ENCODE results near the gene PDXDC1.
"Not testable (repeated sequence)": the region's sequence is repeated elsewhere in the genome, so short reads cannot be mapped to it uniquely, and the experiment has no call there.

Gene PDXDC1

DNA sequence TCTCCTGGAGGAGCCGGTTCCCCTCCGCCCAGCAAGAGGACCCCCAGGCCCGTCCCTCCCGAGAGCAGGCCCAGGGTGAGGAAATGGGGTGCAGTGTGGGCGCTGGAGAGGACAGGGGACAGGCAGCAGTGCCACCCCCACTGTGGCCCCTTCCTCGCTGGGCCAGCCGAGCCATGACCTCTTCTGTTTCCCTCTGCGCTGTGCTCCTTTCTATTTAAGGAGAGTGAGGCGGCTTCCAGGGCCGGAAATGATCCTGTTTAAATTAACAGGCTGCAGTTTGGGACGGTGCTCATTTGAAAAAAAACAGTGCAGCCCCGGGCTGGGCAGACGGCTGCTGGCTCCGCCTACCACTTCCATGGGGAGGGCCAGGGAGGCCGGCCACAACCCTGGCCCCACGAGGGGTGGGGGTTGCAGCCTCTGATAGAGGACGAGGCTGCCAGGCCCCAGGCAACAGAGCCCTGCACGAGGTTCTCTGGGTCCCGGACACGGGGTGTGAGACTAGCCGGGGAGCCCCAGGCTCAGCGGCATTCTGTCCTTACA lies 169.3 kb downstream of the PDXDC1 start:
- not testable (repeated sequence) for DNase-seq (ENCODE audit: low read depth, low spot score); H3K36me3 ChIP-seq (ENCODE audit: insufficient read depth, low read length); H3K9me3 ChIP-seq (ENCODE audit: low read depth, low read length)
- Histone ChIP-seq H3K4me3 (peak overlapping the region; percentile 42), H3K27ac (peak overlapping the region; percentile 36; the same call in 1 of the 2 replicates), H3K9ac (ENCODE audit: insufficient read length) (peak overlapping the region; percentile 6)

DNA sequence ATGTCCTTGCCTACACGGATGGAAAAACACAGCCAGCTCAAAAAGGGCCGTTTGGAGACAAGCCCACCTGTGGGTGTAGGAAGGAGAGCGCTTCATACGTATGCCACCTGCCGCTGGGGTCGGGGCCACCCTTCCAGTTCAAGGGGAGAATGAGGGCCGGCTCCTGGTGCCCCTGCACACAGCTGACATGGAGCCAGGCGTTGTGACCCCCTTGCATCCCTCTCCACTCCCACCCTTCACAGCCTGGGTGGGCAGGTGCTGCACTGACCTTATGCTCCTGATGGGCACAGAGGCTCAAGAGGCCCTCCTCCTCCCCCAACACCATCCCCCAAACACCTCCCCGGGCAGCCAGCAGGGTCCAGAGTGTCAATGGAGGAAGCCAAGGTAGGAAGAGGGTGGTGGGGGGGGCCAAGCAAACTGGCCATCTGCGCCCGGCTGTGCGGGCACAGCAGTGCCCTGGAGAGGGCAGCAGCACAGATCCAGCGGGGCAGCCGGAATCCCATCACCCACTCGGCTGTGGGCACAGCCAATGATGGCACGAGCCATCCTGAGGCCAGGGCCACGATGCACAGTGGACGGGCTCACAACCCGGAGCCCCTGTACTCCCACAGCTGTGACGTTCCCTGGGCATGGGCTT lies 170.1 kb downstream of the PDXDC1 start:
- not testable (repeated sequence) for DNase-seq (ENCODE audit: low read depth, low spot score); H3K9ac ChIP-seq (ENCODE audit: insufficient read length); H3K9me3 ChIP-seq (ENCODE audit: low read depth, low read length); H3K36me3 ChIP-seq (ENCODE audit: insufficient read depth, low read length); H3K4me3 ChIP-seq
- H3K27ac ChIP-seq = 0 out of 2 replicates have a peak overlapping the region, but pooled peaks have one; percentile 36

DNA sequence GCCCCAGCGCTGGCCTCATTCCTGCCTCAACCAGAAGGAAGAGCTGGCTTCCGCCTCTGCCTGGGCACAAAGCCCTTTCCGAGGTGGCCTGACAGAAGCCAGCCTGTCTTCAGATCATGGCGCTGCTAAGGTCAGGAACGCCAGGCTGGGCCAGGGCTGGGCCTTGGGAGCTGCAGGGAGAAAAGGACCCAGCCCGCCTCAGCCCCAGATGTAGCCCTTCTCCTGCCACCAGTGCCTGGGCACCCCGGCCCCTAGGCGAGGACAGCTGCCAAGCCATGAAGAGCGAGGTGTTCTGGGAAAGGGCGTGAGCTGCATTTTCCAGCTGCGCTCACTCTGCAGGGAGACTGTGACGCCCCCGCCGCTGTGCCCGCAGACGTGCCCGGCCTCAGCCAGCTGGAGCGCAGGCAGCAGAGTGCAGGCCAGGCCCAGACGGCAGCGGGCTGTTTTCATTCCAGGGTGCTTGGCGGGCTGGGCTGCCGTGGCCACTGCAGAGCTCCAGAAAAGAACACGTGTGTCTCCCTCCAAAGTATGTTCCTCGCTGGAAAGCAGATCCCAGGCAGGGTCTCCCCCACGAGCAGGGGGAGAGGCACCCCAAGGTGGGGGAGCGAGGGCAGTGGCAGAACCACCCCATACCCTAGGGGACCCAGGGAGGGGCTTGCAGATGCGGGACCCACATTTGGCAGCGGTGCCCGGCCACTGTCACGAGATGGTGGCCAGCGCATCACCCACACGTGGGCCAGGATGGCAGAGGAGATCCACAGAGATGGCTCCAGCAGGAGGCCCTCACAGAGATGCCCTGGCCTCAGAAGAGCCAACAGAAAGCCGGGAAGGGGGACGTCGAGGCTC lies 170.8 kb downstream of the PDXDC1 start:
- peak overlapping the region; percentile 57; the same call in 1 of the 2 replicates for H3K27ac ChIP-seq
- H3K36me3 ChIP-seq (ENCODE audit: insufficient read depth, low read length); DNase-seq (ENCODE audit: low read depth, low spot score); H3K4me3 ChIP-seq; H3K9ac ChIP-seq (ENCODE audit: insufficient read length); H3K9me3 ChIP-seq (ENCODE audit: low read depth, low read length): not testable (repeated sequence)

DNA sequence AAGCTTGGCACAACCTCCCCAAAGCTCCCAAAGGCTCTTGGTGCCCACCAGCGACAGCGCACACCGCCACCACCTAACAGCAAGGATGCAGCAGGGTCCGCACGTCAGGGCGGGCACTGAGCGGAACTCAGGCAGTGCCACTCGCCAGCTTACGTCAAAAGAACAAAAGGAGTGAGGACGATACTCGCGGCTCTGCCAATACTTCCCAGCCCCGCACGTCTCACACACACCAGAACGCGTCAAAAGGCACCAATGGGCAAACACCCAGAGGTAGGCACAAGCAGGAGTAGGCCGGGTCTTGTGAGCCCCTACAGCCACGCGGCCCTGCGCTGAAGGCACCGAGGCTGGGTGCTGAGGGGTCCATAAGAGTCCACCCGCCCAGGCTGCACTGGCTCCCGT lies 171.4 kb downstream of the PDXDC1 start:
- not testable (repeated sequence) for H3K4me3 ChIP-seq; H3K9me3 ChIP-seq (ENCODE audit: low read depth, low read length); DNase-seq (ENCODE audit: low read depth, low spot score); H3K36me3 ChIP-seq (ENCODE audit: insufficient read depth, low read length); H3K9ac ChIP-seq (ENCODE audit: insufficient read length)
- H3K27ac ChIP-seq = peak overlapping the region; percentile 57

DNA sequence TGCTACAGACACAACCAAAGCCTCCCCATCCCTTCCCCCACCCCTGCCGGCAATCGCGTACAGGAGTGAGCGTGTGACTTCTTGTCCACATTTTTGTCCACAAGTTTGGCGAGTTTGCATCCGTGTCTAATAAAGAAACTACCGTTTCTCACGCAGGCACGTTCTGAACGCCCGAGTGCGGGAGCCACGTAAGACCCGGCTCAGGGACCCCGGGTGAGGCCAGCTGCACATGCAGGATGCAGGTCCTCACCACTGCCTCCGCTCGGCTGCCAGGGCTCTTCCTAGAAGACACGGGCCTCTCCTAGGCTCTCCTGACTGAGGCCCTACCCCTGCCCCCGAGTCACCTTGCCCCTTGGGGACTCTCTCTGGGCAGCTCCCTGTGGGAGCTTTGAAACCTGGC lies 174.0 kb downstream of the PDXDC1 start:
- not testable (repeated sequence) for H3K36me3 ChIP-seq (ENCODE audit: insufficient read depth, low read length); H3K9me3 ChIP-seq (ENCODE audit: low read depth, low read length); H3K4me3 ChIP-seq; H3K27ac ChIP-seq; DNase-seq (ENCODE audit: low read depth, low spot score); H3K9ac ChIP-seq (ENCODE audit: insufficient read length)

DNA sequence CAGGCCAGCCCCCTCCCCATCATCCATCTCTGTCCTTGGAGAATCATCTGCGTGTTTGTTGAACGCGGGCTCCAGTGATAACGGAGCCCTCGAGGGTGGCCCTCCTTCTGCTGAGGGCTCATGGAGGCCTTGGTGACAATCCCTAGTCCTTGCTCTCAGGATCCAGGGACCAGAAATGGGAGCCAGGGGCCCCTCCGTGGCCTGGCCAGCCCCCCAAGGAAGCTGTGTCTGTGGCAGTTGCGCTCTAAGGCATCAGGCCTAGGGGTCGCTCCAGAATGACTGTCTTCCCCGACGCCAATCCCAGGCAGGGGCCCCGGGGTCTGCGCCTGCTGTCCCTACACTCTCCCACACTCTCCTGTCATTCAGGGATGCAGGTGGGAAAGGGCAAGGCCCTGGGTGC lies 174.4 kb downstream of the PDXDC1 start:
- H3K27ac ChIP-seq; H3K9me3 ChIP-seq (ENCODE audit: low read depth, low read length); H3K36me3 ChIP-seq (ENCODE audit: insufficient read depth, low read length); DNase-seq (ENCODE audit: low read depth, low spot score); H3K4me3 ChIP-seq; H3K9ac ChIP-seq (ENCODE audit: insufficient read length): not testable (repeated sequence)

DNA sequence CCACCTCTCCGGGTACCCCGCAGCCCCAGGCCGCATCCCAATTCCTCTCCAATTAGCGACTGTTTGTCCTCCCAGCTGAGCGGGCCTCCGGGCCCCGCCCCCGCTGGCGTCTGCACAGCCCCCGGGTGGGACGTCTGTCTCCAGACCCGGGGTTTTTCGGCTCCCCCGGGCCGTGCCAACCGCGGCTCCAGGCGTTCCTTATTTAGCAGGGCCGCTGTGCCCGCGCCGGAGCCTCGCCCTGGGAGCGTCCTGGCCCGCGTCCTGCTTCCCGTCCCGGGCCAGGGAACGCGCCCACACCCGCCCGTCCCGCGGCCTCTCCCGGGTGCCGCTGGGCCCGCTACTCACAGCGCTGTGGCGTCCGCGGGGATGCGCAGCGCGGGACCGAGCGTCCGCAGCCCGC lies 179.2 kb downstream of the PDXDC1 start:
- DNase-seq (ENCODE audit: low read depth, low spot score); H3K9me3 ChIP-seq (ENCODE audit: low read depth, low read length); H3K27ac ChIP-seq; H3K9ac ChIP-seq (ENCODE audit: insufficient read length); H3K36me3 ChIP-seq (ENCODE audit: insufficient read depth, low read length): not testable (repeated sequence)
- H3K4me3 ChIP-seq = peak overlapping the region; percentile 68

DNA sequence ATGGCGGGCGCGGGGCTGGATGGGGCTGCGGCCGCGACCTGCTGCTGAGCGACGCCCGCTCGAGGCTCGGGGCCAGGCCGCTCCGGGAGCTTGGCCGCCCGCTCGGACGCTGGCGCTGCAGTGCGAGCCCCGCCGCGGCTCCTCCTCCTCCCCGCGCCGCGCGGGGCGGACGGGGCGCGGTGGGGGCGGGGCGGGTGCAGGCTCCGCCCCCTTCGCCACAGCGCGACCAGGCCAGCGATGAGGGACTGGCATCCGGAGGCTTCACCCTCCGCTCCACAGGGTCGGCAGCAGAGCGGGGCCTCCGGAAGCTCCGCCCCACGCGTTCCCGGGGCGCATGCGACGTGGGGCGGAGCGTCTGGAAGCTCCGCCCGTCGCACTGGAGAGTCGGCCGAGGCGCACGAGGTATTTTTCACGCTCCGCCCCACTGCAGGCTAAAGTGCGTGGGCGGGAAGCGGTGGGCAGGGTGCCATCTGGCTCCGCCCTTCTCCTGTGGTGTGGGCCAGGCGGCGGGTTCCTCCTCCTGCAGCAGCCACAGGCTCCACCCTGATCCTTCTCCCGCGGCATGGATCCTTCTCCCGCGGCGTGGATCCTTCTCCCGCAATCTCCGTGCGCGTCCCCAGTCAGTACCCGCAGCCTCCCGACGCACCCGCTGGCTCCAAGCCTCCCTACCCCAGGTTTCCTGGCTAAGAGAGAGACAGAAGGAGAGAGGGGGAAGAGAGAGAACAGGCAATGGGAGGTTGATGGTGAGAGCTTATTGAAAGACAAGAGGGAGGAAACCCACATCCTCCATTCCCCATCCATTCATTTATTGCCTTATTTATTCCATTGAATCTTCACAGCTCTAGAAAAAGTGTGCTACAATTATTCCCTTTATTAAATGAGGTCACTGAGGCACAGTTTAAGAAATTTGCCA lies 180.1 kb downstream of the PDXDC1 start:
- not testable (repeated sequence) for DNase-seq (ENCODE audit: low read depth, low spot score); H3K27ac ChIP-seq; H3K9me3 ChIP-seq (ENCODE audit: low read depth, low read length); H3K36me3 ChIP-seq (ENCODE audit: insufficient read depth, low read length); H3K9ac ChIP-seq (ENCODE audit: insufficient read length)
- H3K4me3 ChIP-seq = peak overlapping the region; percentile 71
- peak; percentile 45; the same call in 1 of the 2 replicates for TF ChIP-seq POLR2AphosphoS5 (IDR thresholded peaks at IDR 0.05; ENCODE audit: borderline replicate concordance, low read depth, low read length)

DNA sequence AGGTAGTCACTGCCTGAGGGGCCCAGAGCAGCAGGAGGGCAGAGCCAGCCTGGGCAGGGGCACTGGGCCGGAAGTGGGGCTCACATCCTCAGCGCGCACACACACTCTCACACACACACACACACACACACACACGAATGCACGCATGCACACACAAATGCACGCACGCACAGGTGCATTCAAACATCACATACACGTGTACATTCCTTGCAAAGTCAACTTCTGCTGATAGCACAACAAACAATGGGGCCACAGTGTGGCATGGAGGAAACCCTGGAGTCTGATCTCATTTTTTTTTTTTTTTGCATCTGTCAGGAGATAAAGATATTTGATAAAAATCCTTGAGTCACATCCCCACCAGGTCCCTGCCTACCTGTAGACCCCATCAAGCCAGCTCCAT lies 182.8 kb downstream of the PDXDC1 start:
- H3K9ac ChIP-seq (ENCODE audit: insufficient read length); H3K4me3 ChIP-seq; H3K9me3 ChIP-seq (ENCODE audit: low read depth, low read length); H3K36me3 ChIP-seq (ENCODE audit: insufficient read depth, low read length); DNase-seq (ENCODE audit: low read depth, low spot score); H3K27ac ChIP-seq: not testable (repeated sequence)

DNA sequence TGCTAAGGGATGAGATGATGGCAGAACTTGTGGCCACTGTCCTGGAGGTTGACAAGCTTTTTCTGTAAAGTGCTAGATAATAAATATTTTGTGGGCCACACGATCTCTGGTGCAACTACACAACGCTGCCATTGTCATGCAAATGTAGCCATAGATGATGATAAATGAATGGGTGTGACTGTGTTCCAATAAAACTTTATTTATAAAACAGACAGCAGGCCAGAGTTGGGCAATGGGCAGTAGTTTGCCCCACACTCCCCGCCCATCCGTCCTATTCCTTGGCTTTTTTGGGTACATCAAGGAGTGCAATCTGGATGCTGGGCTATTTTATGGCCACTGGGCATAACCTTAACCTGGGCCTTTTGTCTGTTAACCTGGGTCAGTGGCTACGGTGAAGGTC lies 184.8 kb downstream of the PDXDC1 start:
- H3K9me3 ChIP-seq (ENCODE audit: low read depth, low read length) = not testable (repeated sequence)

DNA sequence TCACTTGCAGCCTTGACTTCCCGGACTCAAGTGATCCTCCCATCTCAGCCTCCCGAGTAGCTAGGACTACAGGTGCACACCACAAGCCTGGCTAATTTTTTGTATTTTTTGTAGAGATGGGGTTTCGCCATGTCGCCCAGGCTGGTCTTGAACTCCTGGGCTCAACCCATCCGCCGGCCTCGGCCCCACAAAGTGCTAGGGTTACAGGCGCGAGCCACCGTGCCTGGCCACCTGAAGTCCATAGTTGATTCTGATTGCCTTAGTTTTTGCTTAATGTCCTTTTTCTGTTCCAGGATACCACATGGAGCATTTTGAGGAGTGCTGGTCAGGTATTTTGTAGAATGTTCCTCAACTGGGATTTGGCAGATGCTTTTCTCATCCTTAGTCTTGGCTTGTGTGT lies 185.7 kb downstream of the PDXDC1 start:
- not testable (repeated sequence) for H3K9me3 ChIP-seq (ENCODE audit: low read depth, low read length); H3K36me3 ChIP-seq (ENCODE audit: insufficient read depth, low read length); H3K9ac ChIP-seq (ENCODE audit: insufficient read length); H3K4me3 ChIP-seq; H3K27ac ChIP-seq; DNase-seq (ENCODE audit: low read depth, low spot score)

More for the DNA sequence above, 184.8 kb downstream of the PDXDC1 start:
- H3K4me3 ChIP-seq; H3K36me3 ChIP-seq (ENCODE audit: insufficient read depth, low read length); H3K9ac ChIP-seq (ENCODE audit: insufficient read length); H3K27ac ChIP-seq; DNase-seq (ENCODE audit: low read depth, low spot score): not testable (repeated sequence)

DNA sequence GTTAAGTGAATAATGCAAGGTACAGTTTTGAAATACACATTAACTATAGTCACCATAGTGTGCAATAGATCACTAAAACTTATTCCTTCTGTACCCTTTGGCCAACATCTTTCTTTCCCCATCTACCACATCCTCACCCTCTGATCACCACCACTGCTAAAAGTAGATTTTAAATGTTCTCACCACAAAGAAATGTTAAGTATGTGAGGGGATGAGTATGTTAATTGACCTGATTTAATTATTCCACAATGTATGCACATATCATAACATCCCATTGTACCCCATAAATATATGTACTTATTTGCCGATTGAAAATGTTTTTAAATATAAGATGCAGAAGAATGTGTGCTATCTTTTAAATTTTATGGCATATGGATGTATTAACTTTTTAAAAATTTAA lies 188.2 kb downstream of the PDXDC1 start:
- H3K4me3 ChIP-seq; H3K9ac ChIP-seq (ENCODE audit: insufficient read length); DNase-seq (ENCODE audit: low read depth, low spot score); H3K36me3 ChIP-seq (ENCODE audit: insufficient read depth, low read length); H3K9me3 ChIP-seq (ENCODE audit: low read depth, low read length); H3K27ac ChIP-seq: not testable (repeated sequence)

DNA sequence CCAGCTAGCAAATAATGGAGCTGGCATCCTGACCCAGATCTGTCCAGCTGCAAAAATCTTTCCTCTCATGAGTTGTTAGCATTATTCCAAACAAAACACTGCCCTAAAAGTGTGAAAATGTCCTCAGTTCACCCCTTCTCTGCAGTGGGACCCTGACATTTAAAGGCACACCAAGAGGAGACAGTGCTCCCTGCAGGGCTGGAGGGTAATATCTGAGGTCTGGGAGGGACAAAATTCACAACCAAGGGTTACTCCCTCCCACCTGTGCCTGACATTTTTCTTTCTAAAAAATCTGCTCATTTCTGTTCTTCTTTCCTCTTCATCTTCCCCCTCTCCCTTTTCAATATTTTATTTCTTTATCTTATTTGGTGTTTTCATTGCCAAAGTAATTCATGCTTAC lies 191.4 kb downstream of the PDXDC1 start:
- H3K27ac ChIP-seq; DNase-seq (ENCODE audit: low read depth, low spot score); H3K9me3 ChIP-seq (ENCODE audit: low read depth, low read length): not testable (repeated sequence)

More for the DNA sequence above, 191.4 kb downstream of the PDXDC1 start:
- H3K9ac ChIP-seq (ENCODE audit: insufficient read length); H3K36me3 ChIP-seq (ENCODE audit: insufficient read depth, low read length); H3K4me3 ChIP-seq: not testable (repeated sequence)

Data from SK-N-MC (cell line).